ENCODE measurements around the gene GVQW3.

GRCh38 chr11:76391811-76392475 lies 10.8 kb downstream of the GVQW3 start:
- TF ChIP-seq CTCF (IDR thresholded peaks at IDR 0.05) (no peak), POLR2A (IDR thresholded peaks at IDR 0.05) (no peak)
